ENCODE data around the gene MRPL10. TPM values are rescaled to one million over a fixed set of nuclear protein-coding genes. Genes with fewer than 3 reads are reported as not detected.

Gene MRPL10
- total RNA-seq, 4 donors from 2014 or later: 14.7 to 44.1 (median 27.7) TPM

- H3K36me3 ChIP-seq: no peaks in the 10 kb centered on the region
- H3K9me3 ChIP-seq: no peaks in the 10 kb centered on the region
- no peaks in the 10 kb centered on the region for H3K27me3 ChIP-seq
- intact Hi-C loops (cut with DNase I; ENCODE audit: low total_unique reads): no loop called here
- H3K4me3 ChIP-seq: no peak overlapping the region
- H3K4me1 ChIP-seq: no peaks in the 10 kb centered on the region
- TF ChIP-seq POLR2A (IDR thresholded peaks at IDR 0.05) (no peak), CTCF (IDR thresholded peaks at IDR 0.05) (no peak)
- no peak overlapping the region for H3K27ac ChIP-seq
- no peak for DNase-seq
Measured at GRCh38 chr17:47806026-47806912, 25.1 kb downstream of the MRPL10 start.

GRCh38 chr17:47804461-47804860, 26.9 kb downstream of the MRPL10 start:
- intact Hi-C loops (cut with DNase I; ENCODE audit: low total_unique reads): no loop called here
- H3K9me3 ChIP-seq: no peaks in the 10 kb centered on the region
- no peak for DNase-seq
- H3K27ac ChIP-seq: no peak overlapping the region
- no peak overlapping the region for H3K4me3 ChIP-seq
- H3K27me3 ChIP-seq: no peaks in the 10 kb centered on the region
- H3K4me1 ChIP-seq: no peaks in the 10 kb centered on the region
- no peaks in the 10 kb centered on the region for H3K36me3 ChIP-seq
- TF ChIP-seq CTCF (IDR thresholded peaks at IDR 0.05) (no peak), POLR2A (IDR thresholded peaks at IDR 0.05) (no peak)

DNA sequence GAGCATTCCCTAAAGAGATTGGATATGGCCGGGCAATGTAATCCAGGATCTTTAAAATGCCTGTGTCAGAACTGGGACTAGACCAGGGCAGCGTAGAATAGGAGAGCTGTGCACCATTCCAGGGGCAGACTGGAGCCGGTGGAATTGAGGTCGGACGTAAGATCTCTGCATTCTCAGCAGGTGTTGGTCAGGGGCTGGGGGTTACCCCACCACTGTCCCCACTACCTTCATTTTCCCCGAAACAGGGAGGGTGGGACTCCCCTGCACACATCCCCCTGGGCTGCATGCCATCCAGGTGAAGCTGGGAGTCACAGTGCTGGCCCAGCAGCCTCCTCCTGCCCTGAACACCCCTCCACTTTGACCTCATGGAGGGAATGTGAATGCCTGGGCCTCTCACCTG, 27.6 kb downstream of the MRPL10 start:
- H3K36me3 ChIP-seq: no peaks in the 10 kb centered on the region
- H3K27ac ChIP-seq: no peak overlapping the region
- H3K4me3 ChIP-seq: no peak overlapping the region
- no peak for TF ChIP-seq CTCF (IDR thresholded peaks at IDR 0.05)
- TF ChIP-seq POLR2A (IDR thresholded peaks at IDR 0.05): no peak
- no peaks in the 10 kb centered on the region for H3K9me3 ChIP-seq
- intact Hi-C loops (cut with DNase I; ENCODE audit: low total_unique reads): no loop called here
- no peak for DNase-seq
- no peaks in the 10 kb centered on the region for H3K27me3 ChIP-seq
- H3K4me1 ChIP-seq: no peaks in the 10 kb centered on the region

- no peak for DNase-seq
- intact Hi-C loops (cut with DNase I; ENCODE audit: low total_unique reads): no loop called here
- no peaks in the 10 kb centered on the region for H3K36me3 ChIP-seq
Measured at GRCh38 chr17:47803201-47803600, 28.1 kb downstream of the MRPL10 start.

More at GRCh38 chr17:47803201-47803600, 28.1 kb downstream of the MRPL10 start:
- Histone ChIP-seq H3K4me1 (no peaks in the 10 kb centered on the region), H3K9me3 (no peaks in the 10 kb centered on the region), H3K27me3 (no peaks in the 10 kb centered on the region), H3K27ac (no peak overlapping the region), H3K4me3 (no peak overlapping the region)
- TF ChIP-seq POLR2A (IDR thresholded peaks at IDR 0.05) (no peak), CTCF (IDR thresholded peaks at IDR 0.05) (no peak)
